ENCODE data around the gene LHFPL2. TPM values are rescaled to one million over a fixed set of nuclear protein-coding genes. Genes with fewer than 3 reads are reported as not detected.

Gene LHFPL2
- total RNA-seq, 3 donors from 2014 or later = 44.8 to 63.6 (median 50.2) TPM

- Histone ChIP-seq H3K9me3 (no peaks in the 10 kb centered on the region), H3K4me3 (no peak overlapping the region), H3K36me3 (ENCODE audit: low read depth) (no peaks in the 10 kb centered on the region), H3K4me1 (ENCODE audit: low read depth) (no peaks in the 10 kb centered on the region)
- ATAC-seq (no peak), DNase-seq (no peak)
- intact Hi-C loops (cut with DNase I, micrococcal nuclease) = loop anchor here in 1 of 2 donors (10.0 kb wide), 1 partner anchor 361 kb away; no protein-coding TSS in a partner anchor
- TF ChIP-seq, protein P1, sequence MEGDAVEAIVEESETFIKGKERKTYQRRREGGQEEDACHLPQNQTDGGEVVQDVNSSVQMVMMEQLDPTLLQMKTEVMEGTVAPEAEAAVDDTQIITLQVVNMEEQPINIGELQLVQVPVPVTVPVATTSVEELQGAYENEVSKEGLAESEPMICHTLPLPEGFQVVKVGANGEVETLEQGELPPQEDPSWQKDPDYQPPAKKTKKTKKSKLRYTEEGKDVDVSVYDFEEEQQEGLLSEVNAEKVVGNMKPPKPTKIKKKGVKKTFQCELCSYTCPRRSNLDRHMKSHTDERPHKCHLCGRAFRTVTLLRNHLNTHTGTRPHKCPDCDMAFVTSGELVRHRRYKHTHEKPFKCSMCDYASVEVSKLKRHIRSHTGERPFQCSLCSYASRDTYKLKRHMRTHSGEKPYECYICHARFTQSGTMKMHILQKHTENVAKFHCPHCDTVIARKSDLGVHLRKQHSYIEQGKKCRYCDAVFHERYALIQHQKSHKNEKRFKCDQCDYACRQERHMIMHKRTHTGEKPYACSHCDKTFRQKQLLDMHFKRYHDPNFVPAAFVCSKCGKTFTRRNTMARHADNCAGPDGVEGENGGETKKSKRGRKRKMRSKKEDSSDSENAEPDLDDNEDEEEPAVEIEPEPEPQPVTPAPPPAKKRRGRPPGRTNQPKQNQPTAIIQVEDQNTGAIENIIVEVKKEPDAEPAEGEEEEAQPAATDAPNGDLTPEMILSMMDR (IDR thresholded peaks at IDR 0.05) = no peak
Observed at GRCh38 chr5:78543916-78544315, 104.7 kb downstream of the LHFPL2 start.

GRCh38 chr5:78543292-78543691 is 105.3 kb downstream of the LHFPL2 start:
- no peak overlapping the region for H3K4me3 ChIP-seq
- ATAC-seq (no peak), DNase-seq (no peak)
- H3K9me3 ChIP-seq = no peaks in the 10 kb centered on the region
- intact Hi-C loops (cut with DNase I, micrococcal nuclease) = loop anchor here in 1 of 2 donors (10.0 kb wide), 1 partner anchor 362 kb away; no protein-coding TSS in a partner anchor
- H3K4me1 ChIP-seq (ENCODE audit: low read depth) = no peaks in the 10 kb centered on the region
- H3K36me3 ChIP-seq (ENCODE audit: low read depth) = no peaks in the 10 kb centered on the region
- TF ChIP-seq, protein P1 (IDR thresholded peaks at IDR 0.05) = no peak

DNA sequence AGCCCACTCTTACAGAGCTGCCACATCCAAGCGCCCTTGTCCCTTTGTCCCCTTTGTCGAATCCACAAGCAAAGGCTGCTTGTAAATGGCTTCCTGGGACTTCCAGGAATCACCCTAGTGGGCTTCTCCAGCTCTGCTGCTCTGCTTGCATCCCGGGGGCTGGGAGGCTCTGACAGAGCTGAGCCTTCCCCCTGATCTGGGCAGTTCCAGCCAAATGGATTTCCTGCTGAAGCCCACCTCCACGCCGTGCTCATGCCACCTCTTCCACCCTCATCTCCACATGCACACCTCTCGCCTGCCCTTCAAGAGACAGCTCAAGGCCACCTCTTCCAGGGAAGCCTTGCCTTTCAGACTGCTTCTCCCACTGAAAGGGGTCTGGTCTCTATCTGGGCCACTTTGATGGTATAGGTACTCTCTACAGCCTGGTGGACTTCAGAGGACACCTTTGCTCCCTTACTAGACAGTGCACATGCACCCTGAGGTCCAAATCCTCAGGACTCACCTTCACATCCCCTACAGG is 106.2 kb downstream of the LHFPL2 start:
- no peaks in the 10 kb centered on the region for H3K9me3 ChIP-seq
- H3K4me3 ChIP-seq = no peak overlapping the region
- ATAC-seq (no peak), DNase-seq (no peak)
- H3K4me1 ChIP-seq (ENCODE audit: low read depth) = no peaks in the 10 kb centered on the region
- TF ChIP-seq, protein P1 (IDR thresholded peaks at IDR 0.05) = no peak
- no peaks in the 10 kb centered on the region for H3K36me3 ChIP-seq (ENCODE audit: low read depth)
- intact Hi-C loops (cut with DNase I, micrococcal nuclease) = loop anchor here in 1 of 2 donors (10.0 kb wide), 1 partner anchor 362 kb away; no protein-coding TSS in a partner anchor

GRCh38 chr5:78541086-78541654 is 107.4 kb downstream of the LHFPL2 start:
- H3K4me3 ChIP-seq = no peak overlapping the region
- DNase-seq (no peak), ATAC-seq (no peak)
- no peaks in the 10 kb centered on the region for H3K36me3 ChIP-seq (ENCODE audit: low read depth)
- H3K9me3 ChIP-seq = no peaks in the 10 kb centered on the region
- no peaks in the 10 kb centered on the region for H3K4me1 ChIP-seq (ENCODE audit: low read depth)
- intact Hi-C loops (cut with DNase I, micrococcal nuclease) = loop anchor here in 1 of 2 donors (10.0 kb wide), 1 partner anchor 364 kb away; no protein-coding TSS in a partner anchor
- TF ChIP-seq, protein P1 (IDR thresholded peaks at IDR 0.05) = no peak

DNA sequence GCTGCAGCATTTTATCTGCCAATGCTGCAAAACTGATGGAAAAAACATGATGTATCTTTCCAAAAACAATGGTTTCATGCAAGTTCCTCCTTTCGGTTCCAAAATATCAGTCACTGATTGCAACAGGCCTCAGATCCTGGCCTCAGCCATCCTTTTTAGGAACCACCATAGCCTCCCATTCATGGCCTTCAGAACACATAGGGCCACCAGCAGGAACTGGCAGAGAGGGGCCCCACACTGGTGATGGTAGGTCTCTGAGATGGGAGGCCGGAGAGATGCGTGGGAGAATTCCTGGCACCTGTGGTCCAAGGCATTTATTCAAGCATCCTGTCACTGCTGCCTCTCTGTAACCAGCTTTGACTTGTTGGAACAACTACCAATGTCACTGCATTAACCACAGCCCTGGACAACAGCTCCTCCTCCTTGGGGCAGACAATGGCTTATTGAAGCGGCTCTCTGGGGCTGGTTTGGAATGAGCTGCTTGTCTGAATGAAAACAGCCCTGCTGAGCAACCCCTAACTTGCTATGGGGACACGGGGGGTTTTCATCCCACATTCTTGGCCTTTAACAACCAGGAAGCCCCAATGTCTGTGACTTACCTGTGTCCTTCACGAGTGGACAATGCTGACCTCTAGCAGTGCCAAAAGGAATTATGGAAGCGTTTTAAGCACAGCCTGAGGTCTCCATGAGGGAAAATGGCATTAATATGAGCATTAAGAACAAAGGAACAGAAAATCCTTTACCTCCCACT is 108.1 kb downstream of the LHFPL2 start:
- intact Hi-C loops (cut with DNase I, micrococcal nuclease) = loop anchor here in 1 of 2 donors (10.0 kb wide), 1 partner anchor 364 kb away; no protein-coding TSS in a partner anchor
- DNase-seq (no peak), ATAC-seq (peak; percentile 20)
- TF ChIP-seq, protein P1 (IDR thresholded peaks at IDR 0.05) = no peak
- H3K36me3 ChIP-seq (ENCODE audit: low read depth) = no peaks in the 10 kb centered on the region
- H3K4me1 ChIP-seq (ENCODE audit: low read depth) = no peaks in the 10 kb centered on the region
- H3K4me3 ChIP-seq = no peak overlapping the region
- H3K9me3 ChIP-seq = no peaks in the 10 kb centered on the region

All from mucosa of descending colon (tissue), 3 donors.